ENCODE measurements around the gene NRCAM. TPM values are rescaled to one million over a fixed set of nuclear protein-coding genes. Genes with fewer than 3 reads are reported as not detected.

The NRCAM gene
- total RNA-seq, 1 donor from 2014 or later: 2.0 TPM

GRCh38 chr7:108497082-108497725 lies 41.0 kb upstream of the NRCAM start:
- Histone ChIP-seq H3K27me3 (no peaks in the 10 kb centered on the region), H3K27ac (no peak overlapping the region), H3K9me3 (no peaks in the 10 kb centered on the region), H3K36me3 (peaks cover 81% of the 10 kb centered on the region), H3K4me1 (no peaks in the 10 kb centered on the region), H3K4me3 (no peak overlapping the region)
- TF ChIP-seq, protein P1, sequence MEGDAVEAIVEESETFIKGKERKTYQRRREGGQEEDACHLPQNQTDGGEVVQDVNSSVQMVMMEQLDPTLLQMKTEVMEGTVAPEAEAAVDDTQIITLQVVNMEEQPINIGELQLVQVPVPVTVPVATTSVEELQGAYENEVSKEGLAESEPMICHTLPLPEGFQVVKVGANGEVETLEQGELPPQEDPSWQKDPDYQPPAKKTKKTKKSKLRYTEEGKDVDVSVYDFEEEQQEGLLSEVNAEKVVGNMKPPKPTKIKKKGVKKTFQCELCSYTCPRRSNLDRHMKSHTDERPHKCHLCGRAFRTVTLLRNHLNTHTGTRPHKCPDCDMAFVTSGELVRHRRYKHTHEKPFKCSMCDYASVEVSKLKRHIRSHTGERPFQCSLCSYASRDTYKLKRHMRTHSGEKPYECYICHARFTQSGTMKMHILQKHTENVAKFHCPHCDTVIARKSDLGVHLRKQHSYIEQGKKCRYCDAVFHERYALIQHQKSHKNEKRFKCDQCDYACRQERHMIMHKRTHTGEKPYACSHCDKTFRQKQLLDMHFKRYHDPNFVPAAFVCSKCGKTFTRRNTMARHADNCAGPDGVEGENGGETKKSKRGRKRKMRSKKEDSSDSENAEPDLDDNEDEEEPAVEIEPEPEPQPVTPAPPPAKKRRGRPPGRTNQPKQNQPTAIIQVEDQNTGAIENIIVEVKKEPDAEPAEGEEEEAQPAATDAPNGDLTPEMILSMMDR (IDR thresholded peaks at IDR 0.05): peak; percentile 88
- intact Hi-C loops (cut with DNase I): no loop called here
- ATAC-seq (peak; percentile 84), DNase-seq (no peak)

- Histone ChIP-seq H3K36me3 (peaks cover 60% of the 10 kb centered on the region), H3K4me1 (no peaks in the 10 kb centered on the region), H3K9me3 (no peaks in the 10 kb centered on the region), H3K4me3 (no peak overlapping the region), H3K27me3 (no peaks in the 10 kb centered on the region), H3K27ac (no peak overlapping the region)
- ATAC-seq: no peak
- intact Hi-C loops (cut with DNase I): no loop called here
- no peak for DNase-seq
- TF ChIP-seq, protein P1 (IDR thresholded peaks at IDR 0.05): no peak
Measured at GRCh38 chr7:108492742-108493141, 36.5 kb upstream of the NRCAM start.

GRCh38 chr7:108488768-108489538 lies 32.7 kb upstream of the NRCAM start:
- H3K4me3 ChIP-seq: no peak overlapping the region
- intact Hi-C loops (cut with DNase I): no loop called here
- H3K27me3 ChIP-seq: no peaks in the 10 kb centered on the region
- TF ChIP-seq, protein P1 (IDR thresholded peaks at IDR 0.05): no peak
- no peak for DNase-seq
- H3K36me3 ChIP-seq: peaks cover 55% of the 10 kb centered on the region
- no peak overlapping the region for H3K27ac ChIP-seq
- no peaks in the 10 kb centered on the region for H3K4me1 ChIP-seq
- no peaks in the 10 kb centered on the region for H3K9me3 ChIP-seq
- ATAC-seq: no peak

GRCh38 chr7:108487646-108488045 lies 31.4 kb upstream of the NRCAM start:
- peaks cover 51% of the 10 kb centered on the region for H3K36me3 ChIP-seq
- no peaks in the 10 kb centered on the region for H3K9me3 ChIP-seq
- ATAC-seq: no peak
- H3K4me3 ChIP-seq: no peak overlapping the region
- DNase-seq: no peak
- H3K4me1 ChIP-seq: no peaks in the 10 kb centered on the region
- TF ChIP-seq, protein P1 (IDR thresholded peaks at IDR 0.05): no peak
- H3K27me3 ChIP-seq: no peaks in the 10 kb centered on the region
- intact Hi-C loops (cut with DNase I): no loop called here
- no peak overlapping the region for H3K27ac ChIP-seq

DNA sequence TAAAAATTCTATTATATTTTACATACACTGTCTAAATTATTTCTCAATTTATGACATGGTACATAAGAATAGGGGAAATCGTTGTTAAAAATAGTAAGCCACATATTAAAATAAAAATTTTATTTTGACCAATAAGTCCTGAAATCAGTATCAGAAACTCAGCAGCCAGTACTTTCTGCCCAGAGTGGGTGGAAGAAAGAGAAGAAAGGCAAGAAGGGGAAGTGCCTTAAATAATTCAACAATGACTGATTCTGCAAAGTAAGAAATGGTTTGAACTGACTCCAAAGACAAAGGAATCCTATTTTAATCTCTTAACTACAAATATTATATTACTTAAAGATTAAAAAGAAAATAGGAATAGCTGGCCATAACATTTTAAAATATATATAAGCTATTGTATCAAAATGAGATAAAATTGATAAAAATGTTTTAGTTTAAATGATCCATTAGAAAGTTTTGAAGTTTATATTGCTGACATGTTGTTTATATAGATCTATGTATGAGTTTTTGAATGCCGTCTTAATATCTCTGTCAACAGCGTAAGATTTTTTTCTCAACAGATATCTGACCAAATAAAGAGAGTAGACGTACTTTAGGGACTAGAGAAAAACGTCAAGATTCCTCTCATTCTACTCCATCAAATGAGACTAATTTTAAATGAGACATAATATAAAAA lies 30.2 kb upstream of the NRCAM start:
- no peaks in the 10 kb centered on the region for H3K27me3 ChIP-seq
- no peaks in the 10 kb centered on the region for H3K4me1 ChIP-seq
- intact Hi-C loops (cut with DNase I): no loop called here
- no peak overlapping the region for H3K4me3 ChIP-seq
- peaks cover 47% of the 10 kb centered on the region for H3K36me3 ChIP-seq
- ATAC-seq (no peak), DNase-seq (no peak)
- TF ChIP-seq, protein P1 (IDR thresholded peaks at IDR 0.05): no peak
- no peaks in the 10 kb centered on the region for H3K9me3 ChIP-seq
- H3K27ac ChIP-seq: no peak overlapping the region

Data from upper lobe of right lung (tissue), 1 donor.